Stomach (tissue), 4 donors: ENCODE measurements around the gene ADAM12.

ENCODE experiments used
- EP300 ChIP-seq: sonication (generic); formaldehyde crosslinking; IDR thresholded peaks from one replicate; pipeline ENCODE4 v1.6.1; 2017; ENCODE audit warnings: antibody characterized with exemption
- POLR2A ChIP-seq, 4 donors: fragments of 450-650 bp; IDR thresholded peaks; one replicate each; pipeline ENCODE4 v1.6.1; 2016; ENCODE audit warnings: antibody characterized with exemption in 4 of 4, control low read depth in 2 of 4, mild to moderate bottlenecking in 1 of 4, moderate library complexity in 1 of 4
- POLR2AphosphoS5 ChIP-seq, 3 donors: sonication (generic); formaldehyde crosslinking; IDR thresholded peaks; one replicate each; pipeline ENCODE4 v1.6.1; 2016; ENCODE audit warnings: antibody characterized with exemption in 3 of 3
- TF ChIP-seq, protein P1 (sequence below), 7 experiments: fragments of 450-650 bp in 4 of 7; fragments of 200-600 bp in 3 of 7; sonication (generic) in 3 of 7; IDR thresholded peaks; one replicate each; pipeline ENCODE4 v1.5.1; 2016 to 2019; ENCODE audit warnings: antibody characterized with exemption in 7 of 7, control low read depth in 2 of 7, mild to moderate bottlenecking in 1 of 7

DNA sequence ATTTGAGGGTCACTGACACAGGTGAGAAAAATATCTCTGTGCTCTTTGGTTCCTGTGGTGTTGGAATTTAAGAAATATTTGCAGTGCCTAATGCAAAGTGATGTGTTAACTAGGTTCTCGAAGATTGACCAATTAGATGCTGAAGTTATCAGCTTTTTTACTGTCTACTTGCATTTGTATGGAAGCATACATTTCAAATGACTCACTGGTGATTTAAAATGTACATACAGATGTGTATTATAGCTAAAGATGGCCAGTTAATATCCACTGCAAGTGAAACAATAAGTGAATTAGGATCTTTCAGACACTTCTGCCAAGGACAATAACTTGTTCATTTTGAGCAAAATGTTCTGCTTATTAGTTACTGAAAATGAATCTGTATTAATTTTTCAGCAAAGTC lies 287.0 kb downstream of the ADAM12 start:
- TF ChIP-seq POLR2A (IDR thresholded peaks at IDR 0.05): no peak
- TF ChIP-seq, protein P1, sequence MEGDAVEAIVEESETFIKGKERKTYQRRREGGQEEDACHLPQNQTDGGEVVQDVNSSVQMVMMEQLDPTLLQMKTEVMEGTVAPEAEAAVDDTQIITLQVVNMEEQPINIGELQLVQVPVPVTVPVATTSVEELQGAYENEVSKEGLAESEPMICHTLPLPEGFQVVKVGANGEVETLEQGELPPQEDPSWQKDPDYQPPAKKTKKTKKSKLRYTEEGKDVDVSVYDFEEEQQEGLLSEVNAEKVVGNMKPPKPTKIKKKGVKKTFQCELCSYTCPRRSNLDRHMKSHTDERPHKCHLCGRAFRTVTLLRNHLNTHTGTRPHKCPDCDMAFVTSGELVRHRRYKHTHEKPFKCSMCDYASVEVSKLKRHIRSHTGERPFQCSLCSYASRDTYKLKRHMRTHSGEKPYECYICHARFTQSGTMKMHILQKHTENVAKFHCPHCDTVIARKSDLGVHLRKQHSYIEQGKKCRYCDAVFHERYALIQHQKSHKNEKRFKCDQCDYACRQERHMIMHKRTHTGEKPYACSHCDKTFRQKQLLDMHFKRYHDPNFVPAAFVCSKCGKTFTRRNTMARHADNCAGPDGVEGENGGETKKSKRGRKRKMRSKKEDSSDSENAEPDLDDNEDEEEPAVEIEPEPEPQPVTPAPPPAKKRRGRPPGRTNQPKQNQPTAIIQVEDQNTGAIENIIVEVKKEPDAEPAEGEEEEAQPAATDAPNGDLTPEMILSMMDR (IDR thresholded peaks at IDR 0.05): no peak
- TF ChIP-seq POLR2AphosphoS5 (IDR thresholded peaks at IDR 0.05): no peak
- TF ChIP-seq EP300: no peak
